H1 (cell line): ENCODE results near the gene MRPS34. TPM values are rescaled to one million over a fixed set of nuclear protein-coding genes. Genes with fewer than 3 reads are reported as not detected.

ENCODE experiments used
- CBX8 ChIP-seq: fragments of 300-800, 300-1000 bp; sonication (generic); IDR thresholded peaks from 2 replicates; pipeline ENCODE4 v1.7.1; 2016; ENCODE audit warnings: low read depth, low read length, borderline replicate concordance
- polyA plus RNA-seq, 7 experiments: library from polyadenylated mRNA; depleted of rRNA in 3 of 7; stranded (reverse) in 5 of 7; unstranded in 2 of 7; fragments of >200 nt in 5 of 7; fragments of 200-250 nt in 2 of 7; gene quantifications; 1 replicate in 5 of 7; 2 replicates in 1 of 7; 4 replicates in 1 of 7; pipeline versions ENCODE4 v1.2.1 to v1.2.3, GENCODE V29; 2011 to 2013; ENCODE audit warnings: missing spikeins in 2 of 7, mixed read lengths in 2 of 7
- total RNA-seq: library from RNA; stranded (reverse); fragmentation: NEBNext Ultra II Directional; extraction: Animal tissue kit (Norgen Biotek cat#: 25700); gene quantifications from 2 replicates; pipeline ENCODE4 v1.2.1, GENCODE V29; 2021

MRPS34 gene
- total and polyA plus RNA-seq, 2 of the 8 experiments (the other 6 are each of a cell fraction or from before 2014, with no cell fraction given), result 168 to 252 TPM

DNA sequence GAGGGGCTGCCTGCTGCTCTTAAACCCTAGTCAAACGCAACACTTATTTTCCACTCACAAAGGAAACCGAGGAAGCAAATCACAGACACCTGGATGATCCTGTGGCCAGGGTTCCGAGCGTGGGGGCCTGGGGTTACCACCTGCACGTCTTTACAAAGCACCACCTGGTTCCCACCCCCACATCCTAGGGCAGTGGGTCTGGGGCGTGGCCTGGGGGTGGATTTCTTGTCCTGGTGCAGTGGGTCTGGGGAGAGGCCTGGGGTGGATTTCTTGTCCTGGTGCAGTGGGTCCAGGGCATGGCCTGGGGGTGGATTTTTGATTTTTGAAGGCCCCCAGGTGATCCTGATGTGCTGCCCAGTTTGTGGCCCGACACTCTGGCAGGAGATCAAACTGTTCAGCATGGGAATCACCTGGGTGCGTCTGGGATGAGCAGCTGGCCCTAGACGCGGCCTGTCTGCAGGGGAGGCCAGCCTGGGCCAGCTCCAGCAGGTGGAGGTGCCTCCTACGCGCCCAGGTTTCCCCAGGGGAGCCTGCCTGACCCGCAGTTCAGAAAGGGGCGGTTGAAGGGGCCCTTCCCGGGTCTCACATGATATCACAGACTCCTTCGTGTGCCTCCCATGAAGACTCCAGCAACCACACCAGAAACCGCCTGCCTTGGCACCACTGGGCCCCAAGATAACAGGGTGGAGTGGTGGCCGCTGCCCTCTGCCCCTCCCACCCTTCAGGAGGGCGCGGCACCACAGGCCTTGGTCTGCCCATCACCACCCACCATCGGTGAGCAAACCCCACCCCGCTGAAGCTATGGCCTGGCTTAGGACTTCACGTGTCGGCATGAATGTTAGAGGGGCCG, 47.4 kb upstream of the MRPS34 start (continued):
- TF ChIP-seq CBX8, result no peak
